Natural killer cell (primary cell): ENCODE data around the gene EPHB6. TPM values are rescaled to one million over a fixed set of nuclear protein-coding genes. Genes with fewer than 3 reads are reported as not detected.

Experiments
- ATAC-seq, 3 donors: fragments of 150-1000 bp in 2 of 3; fragments of 200-7000 bp in 1 of 3; cut with Tn5 transposase; 1 replicate in 1 of 3; 2 replicates in 2 of 3; pipeline ENCODE4 v1.10.0; 2021; ENCODE audit warnings: mild to moderate bottlenecking in 2 of 3, moderate library complexity in 2 of 3
- DNase-seq, 2 donors: peaks; one replicate each; pipeline versions ENCODE4 v3.0.0 to v3.0.0-alpha.2; 2013 to 2021; ENCODE audit warnings: mixed read lengths in 1 of 2
- H3K27ac ChIP-seq: one replicate; pipeline ENCODE4 v1.5.1; 2013; ENCODE audit warnings: mild to moderate bottlenecking, low read length
- H3K27me3 ChIP-seq: one replicate; pipeline ENCODE4 v1.6.1; 2013; ENCODE audit warnings: low read length; ENCODE audit not compliant: control insufficient read depth, insufficient read depth
- H3K36me3 ChIP-seq: one replicate; pipeline ENCODE4 v1.6.1; 2013; ENCODE audit warnings: low read length; ENCODE audit not compliant: control insufficient read depth, insufficient read depth
- H3K4me1 ChIP-seq: one replicate; pipeline ENCODE4 v1.6.1; 2013; ENCODE audit warnings: low read length; ENCODE audit not compliant: control insufficient read depth, insufficient read depth
- H3K4me3 ChIP-seq: one replicate; pipeline ENCODE4 v1.5.1; 2013; ENCODE audit warnings: low read length
- H3K9me3 ChIP-seq: one replicate; pipeline ENCODE4 v1.6.1; 2013; ENCODE audit warnings: low read length; ENCODE audit not compliant: control insufficient read depth, insufficient read depth
- H3K27ac Mint-ChIP-seq, 2 donors: one replicate each; pipeline ENCODE4 v1.8.0; 2022; ENCODE audit warnings: mild to moderate bottlenecking in 2 of 2, mixed read lengths in 2 of 2, moderate library complexity in 1 of 2
- H3K27me3 Mint-ChIP-seq, 2 donors: one replicate each; pipeline ENCODE4 v1.8.0; 2022; ENCODE audit warnings: low read depth in 2 of 2, mixed read lengths in 2 of 2
- H3K36me3 Mint-ChIP-seq: one replicate; pipeline ENCODE4 v1.8.0; 2022; ENCODE audit warnings: mixed read lengths
- H3K4me1 Mint-ChIP-seq, 2 donors: one replicate each; pipeline ENCODE4 v1.8.0; 2022; ENCODE audit warnings: mixed read lengths in 2 of 2
- H3K4me3 Mint-ChIP-seq: one replicate; pipeline ENCODE4 v1.8.0; 2022; ENCODE audit warnings: mild to moderate bottlenecking, moderate library complexity, mixed read lengths
- H3K9me3 Mint-ChIP-seq, 2 donors: one replicate each; pipeline ENCODE4 v1.8.0; 2022; ENCODE audit warnings: mixed read lengths in 2 of 2
- WGBS: methylation state at CpG from one replicate; pipeline ENCODE4 v1.1.7; 2013; ENCODE audit warnings: missing lambda C conversion rate; ENCODE audit not compliant: insufficient coverage; 5-methylcytosine and 5-hydroxymethylcytosine counted together
- intact Hi-C: fragments of 100-400 bp; cut with micrococcal nuclease; formaldehyde crosslinking; loops from one replicate; pipeline ENCODE4 v1.14.2; 2022
- total RNA-seq, 4 donors: library from RNA; stranded (reverse); fragments of 120-200 nt in 1 of 4; gene quantifications; one replicate each; pipeline versions ENCODE4 v1.2.3 to v1.2.4, GENCODE V29; 2013 to 2022
- TF ChIP-seq, protein P1 (sequence below): fragments of 200-600 bp; IDR thresholded peaks from one replicate; pipeline ENCODE4 v1.8.0; 2022; ENCODE audit warnings: antibody characterized with exemption

EPHB6 gene
- total RNA-seq, 3 donors from 2014 or later (not counting 1 experiment from before 2014, with no cell fraction given) = 2.3 to 6.8 (median 6.5) TPM

DNA sequence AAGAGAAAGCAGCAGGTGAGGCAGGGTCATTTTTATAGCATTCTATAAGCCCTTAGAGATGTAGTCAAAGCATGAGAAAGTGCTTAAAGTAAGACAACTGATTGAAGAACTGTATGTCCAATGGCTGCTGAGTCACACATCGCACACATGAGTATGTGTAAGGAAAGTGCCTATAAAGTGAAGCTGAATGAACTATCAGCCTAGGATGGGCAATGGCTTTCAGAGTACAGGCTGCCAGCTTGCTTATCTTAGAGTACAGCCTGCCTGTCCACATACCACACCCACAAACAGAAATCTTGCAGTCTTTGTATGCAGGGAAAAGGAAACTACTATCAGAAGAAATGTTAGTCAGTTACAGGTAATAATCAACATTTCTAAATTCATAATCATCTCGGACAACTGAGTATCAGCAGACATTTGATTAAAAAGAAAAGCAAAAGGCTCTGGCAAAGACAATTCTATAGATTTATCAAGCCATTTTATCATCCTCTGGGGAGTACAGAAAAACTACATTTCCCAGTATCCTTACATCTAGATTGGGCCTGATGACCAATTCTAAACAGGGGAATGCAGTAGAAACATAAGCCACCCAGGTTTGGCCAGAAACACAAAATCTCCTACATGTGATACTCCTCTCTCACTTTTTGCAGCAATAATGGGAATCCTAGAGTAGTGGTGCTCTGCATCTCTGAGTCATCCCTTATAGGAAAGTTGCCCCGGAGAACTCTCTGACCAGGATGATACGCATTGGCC is 16.2 kb upstream of the EPHB6 start:
- TF ChIP-seq, protein P1, sequence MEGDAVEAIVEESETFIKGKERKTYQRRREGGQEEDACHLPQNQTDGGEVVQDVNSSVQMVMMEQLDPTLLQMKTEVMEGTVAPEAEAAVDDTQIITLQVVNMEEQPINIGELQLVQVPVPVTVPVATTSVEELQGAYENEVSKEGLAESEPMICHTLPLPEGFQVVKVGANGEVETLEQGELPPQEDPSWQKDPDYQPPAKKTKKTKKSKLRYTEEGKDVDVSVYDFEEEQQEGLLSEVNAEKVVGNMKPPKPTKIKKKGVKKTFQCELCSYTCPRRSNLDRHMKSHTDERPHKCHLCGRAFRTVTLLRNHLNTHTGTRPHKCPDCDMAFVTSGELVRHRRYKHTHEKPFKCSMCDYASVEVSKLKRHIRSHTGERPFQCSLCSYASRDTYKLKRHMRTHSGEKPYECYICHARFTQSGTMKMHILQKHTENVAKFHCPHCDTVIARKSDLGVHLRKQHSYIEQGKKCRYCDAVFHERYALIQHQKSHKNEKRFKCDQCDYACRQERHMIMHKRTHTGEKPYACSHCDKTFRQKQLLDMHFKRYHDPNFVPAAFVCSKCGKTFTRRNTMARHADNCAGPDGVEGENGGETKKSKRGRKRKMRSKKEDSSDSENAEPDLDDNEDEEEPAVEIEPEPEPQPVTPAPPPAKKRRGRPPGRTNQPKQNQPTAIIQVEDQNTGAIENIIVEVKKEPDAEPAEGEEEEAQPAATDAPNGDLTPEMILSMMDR = no peak
- Histone ChIP-seq H3K4me1 (no peaks in the 10 kb centered on the region), H3K36me3 (no peaks in the 10 kb centered on the region), H3K9me3 (no peaks in the 10 kb centered on the region), H3K27me3 (no peaks in the 10 kb centered on the region), H3K27ac (no peak overlapping the region), H3K4me3 (no peak overlapping the region)
- Mint-ChIP-seq H3K9me3 (no peaks in the 10 kb centered on the region), H3K4me3 (no peak overlapping the region), H3K36me3 (no peaks in the 10 kb centered on the region), H3K27me3 (no peaks in the 10 kb centered on the region), H3K4me1 (no peaks in the 10 kb centered on the region), H3K27ac (no peak overlapping the region)
- ATAC-seq (no peak), DNase-seq (no peak)
- 83% methylated on average over 4 of the region's 4 CpGs for WGBS
- intact Hi-C loops = loop anchor here (10.0 kb wide), 1 partner anchor 64 kb away; the partner anchor contains the start of gene PRSS2

DNA sequence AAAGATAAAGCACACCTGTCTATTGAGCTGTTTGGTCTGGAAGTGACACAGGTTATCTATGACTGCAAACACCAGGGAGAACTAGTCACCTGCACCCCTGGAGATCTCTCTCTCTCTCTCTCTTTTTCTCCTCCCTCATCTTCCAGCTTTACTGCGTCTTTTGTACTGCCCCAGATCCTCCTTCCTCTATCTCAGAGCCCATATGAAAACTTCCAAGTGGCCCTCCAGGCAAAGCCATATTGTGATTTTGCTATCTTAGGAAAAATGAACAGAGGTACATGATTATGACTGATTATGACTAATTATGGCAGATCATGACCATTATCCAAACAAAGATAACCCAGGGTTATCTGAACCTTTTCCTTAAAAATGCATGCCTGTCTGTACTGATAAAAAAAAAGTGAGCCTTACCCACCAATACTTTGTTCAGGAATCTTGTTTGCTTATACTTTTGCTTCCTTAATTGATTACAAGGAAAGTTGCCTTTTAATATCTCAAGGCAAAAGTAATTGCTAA is 12.6 kb upstream of the EPHB6 start:
- no peaks in the 10 kb centered on the region for H3K4me1 ChIP-seq
- DNase-seq (no peak), ATAC-seq (no peak)
- TF ChIP-seq, protein P1 = no peak
- no peaks in the 10 kb centered on the region for H3K36me3 Mint-ChIP-seq
- no peaks in the 10 kb centered on the region for H3K9me3 Mint-ChIP-seq
- no peaks in the 10 kb centered on the region for H3K27me3 ChIP-seq
- 88% methylated on average over 1 of the region's 1 CpG for WGBS
- H3K4me3 ChIP-seq = no peak overlapping the region
- no peak overlapping the region for H3K27ac Mint-ChIP-seq
- no peaks in the 10 kb centered on the region for H3K9me3 ChIP-seq
- H3K4me3 Mint-ChIP-seq = no peak overlapping the region
- intact Hi-C loops = no loop called here
- peaks cover 0 to 3% of the 10 kb centered on the region in 2 donors for H3K27me3 Mint-ChIP-seq
- H3K4me1 Mint-ChIP-seq = no peaks in the 10 kb centered on the region
- no peaks in the 10 kb centered on the region for H3K36me3 ChIP-seq
- no peak overlapping the region for H3K27ac ChIP-seq

DNA sequence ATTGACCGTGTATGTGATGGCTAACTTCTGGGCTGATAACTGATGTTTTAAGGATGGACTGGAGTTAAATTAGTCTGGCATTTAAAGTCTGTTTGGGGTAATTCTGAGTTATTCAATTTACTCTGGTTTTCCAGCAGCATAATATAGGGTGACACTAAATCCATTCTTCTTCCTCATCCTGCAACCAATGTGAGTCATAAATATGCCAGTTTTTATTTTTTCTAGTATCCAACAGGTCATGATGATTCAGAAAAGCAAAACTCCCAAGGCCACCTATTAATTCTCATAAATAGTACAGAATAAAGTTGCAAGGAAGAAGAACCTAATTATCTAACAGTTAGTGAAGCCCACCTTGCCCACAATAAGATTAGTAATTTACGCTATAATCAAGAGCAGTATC is 7.5 kb upstream of the EPHB6 start:
- H3K4me3 ChIP-seq = no peak overlapping the region
- H3K27me3 Mint-ChIP-seq = peaks cover 8 to 9% of the 10 kb centered on the region in 2 donors
- H3K27ac ChIP-seq = no peak overlapping the region
- no peaks in the 10 kb centered on the region for H3K4me1 ChIP-seq
- no peaks in the 10 kb centered on the region for H3K4me1 Mint-ChIP-seq
- intact Hi-C loops = no loop called here
- H3K36me3 ChIP-seq = no peaks in the 10 kb centered on the region
- H3K27me3 ChIP-seq = peaks cover 3% of the 10 kb centered on the region
- ATAC-seq = no peak
- H3K27ac Mint-ChIP-seq = no peak overlapping the region
- DNase-seq = no peak
- H3K9me3 ChIP-seq = no peaks in the 10 kb centered on the region
- TF ChIP-seq, protein P1 = no peak
- no peaks in the 10 kb centered on the region for H3K9me3 Mint-ChIP-seq
- no peaks in the 10 kb centered on the region for H3K36me3 Mint-ChIP-seq
- H3K4me3 Mint-ChIP-seq = no peak overlapping the region
- WGBS = 71% methylated on average over 1 of the region's 2 CpGs
